Spleen (tissue), 11 donors: ENCODE results near the gene MCM10. TPM values are rescaled to one million over a fixed set of nuclear protein-coding genes. Genes with fewer than 3 reads are reported as not detected.

Source experiments
- DNase-seq: peaks from one replicate; pipeline ENCODE4 v3.0.0-alpha.2; 2020
- H3K27ac ChIP-seq, 8 donors: fragments of 200-600 bp; sonication (generic) in 7 of 8; 1 replicate in 4 of 8; 2 replicates in 4 of 8; pipeline versions ENCODE4 v1.5.0 to v1.8.0; 2016 to 2021; ENCODE audit warnings: inconsistent platforms in 4 of 8, mild to moderate bottlenecking in 4 of 8, moderate library complexity in 1 of 8
- H3K27me3 ChIP-seq, 7 donors: fragments of 200-600 bp; sonication (generic) in 6 of 7; replicated peaks in 1 of 7; 1 replicate in 4 of 7; 2 replicates in 3 of 7; pipeline versions ENCODE4 v1.5.0 to v1.8.0; 2016 to 2021; ENCODE audit warnings: inconsistent platforms in 3 of 7, mild to moderate bottlenecking in 1 of 7
- H3K36me3 ChIP-seq, 6 donors: fragments of 200-600 bp; sonication (generic) in 5 of 6; 1 replicate in 4 of 6; 2 replicates in 2 of 6; pipeline versions ENCODE4 v1.5.0 to v1.8.0; 2016 to 2021; ENCODE audit warnings: inconsistent platforms in 2 of 6
- H3K4me1 ChIP-seq, 6 donors: fragments of 200-600 bp; sonication (generic) in 5 of 6; 1 replicate in 3 of 6; 2 replicates in 3 of 6; pipeline versions ENCODE4 v1.5.0 to v1.8.0; 2016 to 2021; ENCODE audit warnings: inconsistent platforms in 3 of 6
- H3K4me3 ChIP-seq, 8 donors: fragments of 200-600 bp; sonication (generic) in 7 of 8; 1 replicate in 4 of 8; 2 replicates in 4 of 8; pipeline versions ENCODE4 v1.5.0 to v1.8.0; 2016 to 2021; ENCODE audit warnings: inconsistent platforms in 4 of 8, mild to moderate bottlenecking in 4 of 8, moderate library complexity in 2 of 8
- H3K9me3 ChIP-seq, 8 donors: fragments of 200-600 bp; sonication (generic) in 7 of 8; 1 replicate in 4 of 8; 2 replicates in 4 of 8; pipeline versions ENCODE4 v1.5.0 to v1.8.0; 2016 to 2021; ENCODE audit warnings: inconsistent platforms in 4 of 8
- CTCF ChIP-seq, 11 experiments: fragments of 200-600 bp in 7 of 11; fragments of 450-650 bp in 4 of 11; sonication (generic) in 4 of 11; IDR thresholded peaks in 8 of 11; conservative IDR thresholded peaks in 3 of 11; 1 replicate in 7 of 11; 2 replicates in 4 of 11; pipeline versions ENCODE4 v1.4.0 to v1.8.0; 2016 to 2021; ENCODE audit warnings: antibody characterized with exemption in 11 of 11, inconsistent platforms in 4 of 11, mild to moderate bottlenecking in 1 of 11
- WGBS, 5 donors: extraction: QIAGEN DNeasy Blood & Tissue Kit in 3 of 5; methylation state at CpG; one replicate each; pipeline versions ENCODE4 v1.1.5 to v1.1.7; 2013 to 2018; 5-methylcytosine and 5-hydroxymethylcytosine counted together
- intact Hi-C: fragments of 100-400 bp; cut with DNase I; formaldehyde crosslinking; loops from one replicate; pipeline ENCODE4 v1.15.0; 2023; ENCODE audit warnings: low total_unique reads
- polyA plus RNA-seq, 3 donors: library from polyadenylated mRNA; stranded (reverse); fragments of 200-250 nt; gene quantifications; one replicate each; pipeline ENCODE4 v1.2.1, GENCODE V29; 2013
- small RNA-seq, 4 donors: library from RNA; depleted of rRNA; stranded (forward); fragments of <200 nt; gene quantifications; one replicate each; pipeline ENCODE3, GENCODE V24; 2016
- total RNA-seq, 7 donors: library from RNA; depleted of rRNA in 3 of 7; stranded (reverse); fragments of >200 nt in 3 of 7; fragmentation: NEBNext Ultra II Directional in 4 of 7; extraction: Animal tissue kit (Norgen Biotek cat#: 25700) in 4 of 7; gene quantifications; one replicate each; pipeline versions ENCODE4 v1.1.0 to v1.2.1, GENCODE V29; 2016 to 2021
- donor health status: healthy with polysubstance abuse.
- donor health status: DM: no; HTN: no; CAD: no; lungs with moderate emphysema.
- donor health status: DM: no; HTN: no; CAD: no.
- donor health status: Bipolar disorder and iron deficiency.
- donor health status: healthy.
- donor health status: DM: no; HTN: no; CAD: no.
- donor health status: DM: yes; HTN: yes; CAD: no.

Gene MCM10
- total and polyA plus RNA-seq, 10 donors, result 0.24 to 5.3 (median 1.7) TPM

GRCh38 chr10:13257621-13258140, 96.3 kb downstream of the MCM10 start:
- intact Hi-C loops, result no loop called here
- DNase-seq, result no peak
- Histone ChIP-seq H3K27ac (no peak overlapping the region), H3K36me3 (no peaks in the 10 kb centered on the region), H3K4me3 (no peak overlapping the region), H3K27me3 (peaks cover 0 to 7% (median 0%) of the 10 kb centered on the region in 7 donors), H3K9me3 (peaks cover 0 to 6% (median 0%) of the 10 kb centered on the region in 8 donors), H3K4me1 (no peaks in the 10 kb centered on the region)
- no peak for TF ChIP-seq CTCF (IDR thresholded peaks at IDR 0.05 in 8 of 11, conservative IDR thresholded peaks at IDR 0.05 in 3 of 11)
- WGBS, 5 donors, result 71 to 83% (median 78%) methylated on average over 5 of the region's 5 CpGs

Small RNA genes within 50 kb of the gene (small RNA-seq; reads per million reads assigned to genes)
- 0 reads per million in 4 donors for gene RNU6-6P

Other genes with a start within 250 kb of the MCM10 start
- 10 to 100 TPM; 11.0 to 36.9 (median 29.4) TPM for gene CCDC3, start 159.8 kb upstream of the MCM10 start, total RNA-seq
- gene CCDC3, start 159.8 kb upstream of the MCM10 start, polyA plus RNA-seq, result 1 to 10 TPM; 4.7 to 7.9 (median 5.3) TPM
- gene OPTN, start 61.4 kb upstream of the MCM10 start, total RNA-seq, result 10 to 100 TPM; 43.5 to 73.7 (median 61.0) TPM
- 10 to 100 TPM; 17.2 to 51.3 (median 25.1) TPM for gene OPTN, start 61.4 kb upstream of the MCM10 start, polyA plus RNA-seq
- gene UCMA, start 72.8 kb downstream of the MCM10 start, total RNA-seq, result not detected
- not detected for gene UCMA, start 72.8 kb downstream of the MCM10 start, polyA plus RNA-seq
- 10 to 100 TPM in 6 of 7 donors, 1 to 10 TPM in 1; 9.8 to 30.5 (median 14.7) TPM for gene PHYH, start 138.5 kb downstream of the MCM10 start, total RNA-seq
- gene PHYH, start 138.5 kb downstream of the MCM10 start, polyA plus RNA-seq, result 10 to 100 TPM; 10.6 to 22.4 (median 12.5) TPM
- 10 to 100 TPM; 25.2 to 44.0 (median 31.4) TPM for gene SEPHS1, start 186.7 kb downstream of the MCM10 start, total RNA-seq
- 10 to 100 TPM; 15.4 to 23.5 (median 19.0) TPM for gene SEPHS1, start 186.7 kb downstream of the MCM10 start, polyA plus RNA-seq